Neural crest cell (in vitro differentiated cells): ENCODE results near the gene SMOC2. TPM values are rescaled to one million over a fixed set of nuclear protein-coding genes. Genes with fewer than 3 reads are reported as not detected.

Experiments
- DNase-seq: peaks from one replicate; pipeline ENCODE4 v3.0.0; 2021; ENCODE audit warnings: low read depth, mixed read lengths, low spot score
- H3K27ac Mint-ChIP-seq: one replicate; pipeline ENCODE4 v1.8.0; 2021; ENCODE audit warnings: mild to moderate bottlenecking, mixed read lengths; ENCODE audit not compliant: unreplicated experiment
- H3K27me3 Mint-ChIP-seq: 2 replicates; pipeline ENCODE4 v1.8.0; 2021; ENCODE audit warnings: low read depth, mild to moderate bottlenecking, mixed read lengths
- H3K36me3 Mint-ChIP-seq: 2 replicates; pipeline ENCODE4 v1.8.0; 2021; ENCODE audit warnings: low read depth, mild to moderate bottlenecking, mixed read lengths
- H3K4me1 Mint-ChIP-seq: 2 replicates; pipeline ENCODE4 v1.8.0; 2021; ENCODE audit warnings: mixed read lengths
- H3K4me3 Mint-ChIP-seq: one replicate; pipeline ENCODE4 v1.8.0; 2021; ENCODE audit warnings: mild to moderate bottlenecking, mixed read lengths
- H3K9me3 Mint-ChIP-seq: 2 replicates; pipeline ENCODE4 v1.8.0; 2021; ENCODE audit warnings: mixed read lengths
- total RNA-seq: library from RNA; stranded (reverse); gene quantifications from 2 replicates; pipeline ENCODE4 v1.2.1, GENCODE V29; 2021
- TF ChIP-seq, protein P1 (sequence below): fragments of 200-600 bp; sonication (generic); conservative IDR thresholded peaks from 2 replicates; pipeline ENCODE4 v1.5.0; 2021; ENCODE audit warnings: antibody characterized with exemption, mild to moderate bottlenecking

The SMOC2 gene
- total RNA-seq, 1 donor from 2014 or later: 0.23 TPM

DNA sequence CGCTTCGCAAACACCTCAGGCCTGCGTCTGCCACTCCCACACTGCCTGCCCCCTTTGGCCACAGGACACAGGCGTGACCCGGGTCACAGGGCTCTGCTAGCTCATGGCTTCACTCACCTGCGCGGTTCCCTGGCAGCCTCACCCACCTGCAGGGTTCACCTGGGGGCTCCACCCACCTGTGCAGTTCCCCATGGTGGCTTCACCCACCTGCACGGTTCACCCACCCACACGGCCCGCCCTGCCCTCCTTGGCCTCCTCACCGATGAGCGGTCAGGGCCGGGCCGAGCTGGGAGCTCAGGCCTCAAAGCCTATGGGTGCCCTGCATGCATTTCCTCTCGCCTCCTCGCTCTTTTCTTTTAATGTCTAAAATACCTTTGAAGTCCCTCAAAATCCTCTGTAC, 54.7 kb downstream of the SMOC2 start:
- no peak overlapping the region for H3K27ac Mint-ChIP-seq
- H3K36me3 Mint-ChIP-seq: no peaks in the 10 kb centered on the region
- no peak overlapping the region for H3K4me3 Mint-ChIP-seq
- no peak for DNase-seq
- H3K27me3 Mint-ChIP-seq: no peaks in the 10 kb centered on the region
- H3K9me3 Mint-ChIP-seq: no peaks in the 10 kb centered on the region
- TF ChIP-seq, protein P1, sequence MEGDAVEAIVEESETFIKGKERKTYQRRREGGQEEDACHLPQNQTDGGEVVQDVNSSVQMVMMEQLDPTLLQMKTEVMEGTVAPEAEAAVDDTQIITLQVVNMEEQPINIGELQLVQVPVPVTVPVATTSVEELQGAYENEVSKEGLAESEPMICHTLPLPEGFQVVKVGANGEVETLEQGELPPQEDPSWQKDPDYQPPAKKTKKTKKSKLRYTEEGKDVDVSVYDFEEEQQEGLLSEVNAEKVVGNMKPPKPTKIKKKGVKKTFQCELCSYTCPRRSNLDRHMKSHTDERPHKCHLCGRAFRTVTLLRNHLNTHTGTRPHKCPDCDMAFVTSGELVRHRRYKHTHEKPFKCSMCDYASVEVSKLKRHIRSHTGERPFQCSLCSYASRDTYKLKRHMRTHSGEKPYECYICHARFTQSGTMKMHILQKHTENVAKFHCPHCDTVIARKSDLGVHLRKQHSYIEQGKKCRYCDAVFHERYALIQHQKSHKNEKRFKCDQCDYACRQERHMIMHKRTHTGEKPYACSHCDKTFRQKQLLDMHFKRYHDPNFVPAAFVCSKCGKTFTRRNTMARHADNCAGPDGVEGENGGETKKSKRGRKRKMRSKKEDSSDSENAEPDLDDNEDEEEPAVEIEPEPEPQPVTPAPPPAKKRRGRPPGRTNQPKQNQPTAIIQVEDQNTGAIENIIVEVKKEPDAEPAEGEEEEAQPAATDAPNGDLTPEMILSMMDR: no peak
- no peaks in the 10 kb centered on the region for H3K4me1 Mint-ChIP-seq

DNA sequence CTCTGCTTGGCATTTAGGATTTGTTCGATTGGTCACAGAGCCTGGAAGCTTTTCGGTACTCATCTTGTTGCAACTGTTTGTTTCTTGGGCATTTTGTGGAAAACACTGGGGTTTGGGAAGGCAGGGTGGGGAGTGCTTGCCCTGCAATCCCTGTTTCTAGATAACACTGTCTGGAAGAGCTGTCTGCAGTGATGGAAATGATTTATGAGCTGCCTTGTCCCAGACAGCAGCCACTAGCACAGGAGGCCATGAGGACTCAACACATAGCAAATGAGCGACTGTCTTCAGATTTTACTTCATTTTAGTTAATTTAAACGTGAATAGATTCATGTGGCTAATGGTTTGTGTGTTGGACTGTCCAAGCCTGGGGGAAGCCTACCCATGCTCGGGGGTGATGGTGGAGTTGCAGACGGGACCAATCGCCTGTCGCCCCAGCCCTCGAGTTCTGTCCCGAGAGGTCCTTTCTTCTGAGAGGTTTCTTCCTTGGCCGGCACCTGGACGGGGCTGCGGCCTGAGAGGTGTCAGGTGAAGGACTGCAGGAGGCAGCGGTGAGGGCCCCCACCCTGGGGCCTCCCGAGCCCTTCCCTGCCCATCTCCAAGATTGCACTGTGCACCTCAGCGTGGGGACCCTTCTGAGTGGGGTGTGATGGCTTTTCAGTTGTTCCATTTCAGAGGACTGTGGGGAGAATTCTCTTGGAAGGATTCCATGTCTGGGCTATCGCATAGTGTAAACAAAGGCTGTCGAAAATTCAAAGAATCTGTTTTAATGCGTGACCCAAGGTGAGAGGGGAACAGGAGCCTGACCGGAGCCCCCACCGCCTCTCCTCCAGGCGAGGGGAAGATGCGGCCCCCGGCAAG, 55.4 kb downstream of the SMOC2 start:
- no peak for DNase-seq
- no peaks in the 10 kb centered on the region for H3K9me3 Mint-ChIP-seq
- TF ChIP-seq, protein P1: no peak
- no peaks in the 10 kb centered on the region for H3K27me3 Mint-ChIP-seq
- H3K36me3 Mint-ChIP-seq: no peaks in the 10 kb centered on the region
- no peaks in the 10 kb centered on the region for H3K4me1 Mint-ChIP-seq
- H3K4me3 Mint-ChIP-seq: no peak overlapping the region
- H3K27ac Mint-ChIP-seq: no peak overlapping the region

DNA sequence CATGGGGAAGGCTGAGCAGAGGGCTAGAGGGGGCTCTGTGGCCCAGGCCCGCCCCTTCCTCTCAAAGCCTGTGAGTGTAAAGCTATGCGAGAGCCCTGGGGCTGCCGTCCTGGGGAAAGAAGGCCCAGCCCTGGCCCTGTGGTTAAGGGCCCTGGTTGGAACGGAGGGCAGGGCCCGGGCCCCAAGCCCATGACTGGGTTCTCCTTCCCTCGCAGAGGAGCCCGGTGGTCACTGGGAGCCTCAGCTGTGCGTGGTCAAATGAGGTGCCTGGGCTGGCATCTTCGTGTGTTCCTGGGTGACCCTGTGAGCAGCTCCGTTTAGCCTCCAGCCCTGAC, 56.0 kb downstream of the SMOC2 start:
- H3K9me3 Mint-ChIP-seq: no peaks in the 10 kb centered on the region
- H3K36me3 Mint-ChIP-seq: no peaks in the 10 kb centered on the region
- H3K4me1 Mint-ChIP-seq: no peaks in the 10 kb centered on the region
- no peaks in the 10 kb centered on the region for H3K27me3 Mint-ChIP-seq
- no peak overlapping the region for H3K4me3 Mint-ChIP-seq
- DNase-seq: no peak
- H3K27ac Mint-ChIP-seq: no peak overlapping the region
- TF ChIP-seq, protein P1: no peak

DNA sequence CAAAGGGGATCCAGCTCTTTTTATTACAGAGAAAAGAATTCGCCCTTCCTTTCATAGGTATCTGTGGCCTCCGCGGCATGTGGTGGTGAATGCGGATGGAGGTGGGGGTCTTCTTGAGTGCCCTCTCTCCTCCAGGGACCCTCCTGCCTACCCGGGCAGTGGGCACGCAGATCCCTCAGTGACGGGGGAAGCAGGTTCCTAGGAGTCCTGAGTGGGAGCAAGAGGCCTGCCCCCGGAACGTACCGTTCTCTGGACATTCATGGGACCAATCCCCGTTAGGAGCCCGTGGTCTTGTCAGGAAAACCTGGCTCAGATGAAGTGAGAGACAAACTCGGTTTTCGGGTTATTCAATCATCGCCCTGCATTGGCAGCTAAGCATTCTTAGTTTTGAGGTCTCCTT, 56.4 kb downstream of the SMOC2 start:
- Mint-ChIP-seq H3K9me3 (no peaks in the 10 kb centered on the region), H3K4me3 (no peak overlapping the region), H3K36me3 (no peaks in the 10 kb centered on the region), H3K27ac (no peak overlapping the region), H3K4me1 (no peaks in the 10 kb centered on the region), H3K27me3 (no peaks in the 10 kb centered on the region)
- TF ChIP-seq, protein P1: no peak
- DNase-seq: no peak

GRCh38 chr6:168498161-168498843, 57.3 kb downstream of the SMOC2 start:
- H3K4me3 Mint-ChIP-seq: no peak overlapping the region

More at GRCh38 chr6:168498161-168498843, 57.3 kb downstream of the SMOC2 start:
- no peaks in the 10 kb centered on the region for H3K4me1 Mint-ChIP-seq
- H3K27ac Mint-ChIP-seq: no peak overlapping the region
- no peaks in the 10 kb centered on the region for H3K36me3 Mint-ChIP-seq
- TF ChIP-seq, protein P1: no peak
- no peak for DNase-seq
- no peaks in the 10 kb centered on the region for H3K9me3 Mint-ChIP-seq
- no peaks in the 10 kb centered on the region for H3K27me3 Mint-ChIP-seq
